Endothelial cell of umbilical vein (primary cell): ENCODE data around the gene BST2. TPM values are rescaled to one million over a fixed set of nuclear protein-coding genes. Genes with fewer than 3 reads are reported as not detected.

Experiments used
- BruUV-seq: library from RNA; stranded (reverse); fragments of 400-500 nt; replicated peaks from 2 replicates; lab custom pipeline; 2021; lab: Mats Ljungman, UMichigan
- CTCF ChIA-PET: fragments of 300-600, 350-600 bp; sonication (Branson Sonifier 250); formaldehyde crosslinking; loops from one replicate; lab custom pipeline; 2021; ENCODE audit warnings: antibody characterized with exemption, inconsistent platforms; lab: Charles Lee
- POLR2A ChIA-PET: fragments of 300-600, 350-600 bp; sonication (Branson Sonifier 250); formaldehyde crosslinking; loops from one replicate; lab custom pipeline; 2021; ENCODE audit warnings: antibody characterized with exemption, inconsistent platforms; lab: Charles Lee
- DNase-seq: peaks from one replicate; pipeline ENCODE4 v3.0.0-alpha.2; 2011; ENCODE audit warnings: low read depth, low spot score
- FAIRE-seq: peaks from 2 replicates; lab custom pipeline; 2011; peaks lifted over from hg19 to GRCh38; lab: Jason Lieb, UNC
- H2AFZ ChIP-seq: 2 replicates; pipeline ENCODE4 v1.6.0; 2012; ENCODE audit warnings: low read depth, low read length, control low read depth, inconsistent platforms
- H3K27ac ChIP-seq: 2 replicates; pipeline ENCODE4 v1.5.1; 2011; ENCODE audit warnings: low read depth, mild to moderate bottlenecking, control low read depth, low read length, moderate library complexity; ENCODE audit not compliant: insufficient read depth
- H3K27me3 ChIP-seq, 2 experiments: 2 replicates each; pipeline versions ENCODE4 v1.6.0 to v1.6.1; 2011; ENCODE audit warnings: low read length in 2 of 2, mixed read lengths in 1 of 2; ENCODE audit not compliant: control insufficient read depth in 2 of 2, insufficient read depth in 2 of 2
- H3K36me3 ChIP-seq, 2 experiments: 2 replicates in 1 of 2; 3 replicates in 1 of 2; pipeline ENCODE4 v1.5.1; 2011; ENCODE audit warnings: low read length in 2 of 2, mild to moderate bottlenecking in 1 of 2, moderate library complexity in 1 of 2; ENCODE audit not compliant: control insufficient read depth in 2 of 2, insufficient read depth in 2 of 2; ENCODE audit errors: extremely low read depth in 1 of 2
- H3K4me1 ChIP-seq: 3 replicates; pipeline ENCODE4 v1.5.1; 2011; ENCODE audit warnings: mild to moderate bottlenecking, low read length; ENCODE audit not compliant: control insufficient read depth, insufficient read depth; ENCODE audit errors: extremely low read depth
- H3K4me2 ChIP-seq: 2 replicates; pipeline ENCODE4 v1.6.1; 2011; ENCODE audit warnings: low read length, control low read depth, mixed read lengths; ENCODE audit not compliant: insufficient read depth
- H3K4me3 ChIP-seq, 3 experiments: fragments of 200-600 bp in 1 of 3; sonication (generic), shearing (Covaris generic) in 1 of 3; replicated peaks in 1 of 3; 2 replicates each; pipeline ENCODE4 v1.5.1; 2011 to 2016; ENCODE audit warnings: control low read depth in 3 of 3, low read length in 3 of 3, mild to moderate bottlenecking in 2 of 3, inconsistent platforms in 1 of 3, low read depth in 1 of 3, moderate library complexity in 1 of 3; ENCODE audit not compliant: insufficient read depth in 1 of 3
- H3K79me2 ChIP-seq: 2 replicates; pipeline ENCODE4 v1.6.0; 2012; ENCODE audit warnings: low read length, inconsistent platforms; ENCODE audit not compliant: control insufficient read depth, insufficient read depth
- H3K9ac ChIP-seq: replicated peaks from 2 replicates; pipeline ENCODE3; 2011; ENCODE audit warnings: low read length, control low read depth; ENCODE audit not compliant: insufficient read depth; ENCODE audit errors: extremely low read depth
- H3K9me1 ChIP-seq: replicated peaks from 3 replicates; pipeline ENCODE4 v1.6.0; 2011; ENCODE audit warnings: mild to moderate bottlenecking, low read length; ENCODE audit not compliant: control insufficient read depth, insufficient read depth; ENCODE audit errors: extremely low read depth
- H3K9me3 ChIP-seq: replicated peaks from 2 replicates; pipeline ENCODE4 v1.5.1; 2012; ENCODE audit warnings: low read length, inconsistent platforms; ENCODE audit not compliant: control insufficient read depth, insufficient read depth
- H4K20me1 ChIP-seq: replicated peaks from 2 replicates; pipeline ENCODE3; 2011; ENCODE audit warnings: mild to moderate bottlenecking, low read length; ENCODE audit not compliant: control insufficient read depth, insufficient read depth; ENCODE audit errors: extremely low read depth
- EZH2 ChIP-seq: IDR thresholded peaks from 2 replicates; pipeline ENCODE4 v1.6.1; 2012; ENCODE audit warnings: borderline replicate concordance, low read depth, mild to moderate bottlenecking, moderate library complexity, low read length, inconsistent platforms; ENCODE audit not compliant: severe bottlenecking
- POLR2A ChIP-seq: IDR thresholded peaks from 2 replicates; pipeline ENCODE4 v1.6.1; 2012; ENCODE audit warnings: low read depth, mild to moderate bottlenecking, control low read depth, low read length
- dilution Hi-C: fragments of 300-500 bp; cut with MboI; formaldehyde crosslinking; loops from one replicate; pipeline ENCODE4 v1.15.0; 2019; ENCODE audit warnings: low sequenced_read_pairs; ENCODE audit not compliant: extremely low pct_ligation_motif_present
- intact Hi-C: fragments of 100-400 bp; cut with micrococcal nuclease; formaldehyde crosslinking; loops from one replicate; pipeline ENCODE4 v1.10.0; 2022
- polyA plus RNA-seq, 4 experiments: library from polyadenylated mRNA; depleted of rRNA in 3 of 4; stranded (reverse) in 3 of 4; unstranded in 1 of 4; fragments of >200 nt; gene quantifications; 2 replicates each; pipeline versions ENCODE4 v1.2.1 to v1.2.3, GENCODE V29; 2011 to 2012; ENCODE audit warnings: missing spikeins in 1 of 4
- total RNA-seq: library from RNA; stranded (reverse); gene quantifications from 2 replicates; pipeline ENCODE4 v1.2.3, GENCODE V29; 2021
- TF ChIP-seq, protein P1 (sequence below), 2 donors: IDR thresholded peaks; 1 replicate in 1 of 2; 2 replicates in 1 of 2; pipeline ENCODE4 v1.5.1; 2011; ENCODE audit warnings: low read length in 2 of 2, mild to moderate bottlenecking in 2 of 2, moderate library complexity in 2 of 2, control low read depth in 1 of 2, inconsistent platforms in 1 of 2, low read depth in 1 of 2; ENCODE audit not compliant: insufficient read depth in 1 of 2; ENCODE audit errors: extremely low read depth in 1 of 2

The BST2 gene
- total and polyA plus RNA-seq, 2 donors (not counting 3 experiments of a cell fraction or from before 2014, with no cell fraction given) = 21.2 to 146 TPM

DNA sequence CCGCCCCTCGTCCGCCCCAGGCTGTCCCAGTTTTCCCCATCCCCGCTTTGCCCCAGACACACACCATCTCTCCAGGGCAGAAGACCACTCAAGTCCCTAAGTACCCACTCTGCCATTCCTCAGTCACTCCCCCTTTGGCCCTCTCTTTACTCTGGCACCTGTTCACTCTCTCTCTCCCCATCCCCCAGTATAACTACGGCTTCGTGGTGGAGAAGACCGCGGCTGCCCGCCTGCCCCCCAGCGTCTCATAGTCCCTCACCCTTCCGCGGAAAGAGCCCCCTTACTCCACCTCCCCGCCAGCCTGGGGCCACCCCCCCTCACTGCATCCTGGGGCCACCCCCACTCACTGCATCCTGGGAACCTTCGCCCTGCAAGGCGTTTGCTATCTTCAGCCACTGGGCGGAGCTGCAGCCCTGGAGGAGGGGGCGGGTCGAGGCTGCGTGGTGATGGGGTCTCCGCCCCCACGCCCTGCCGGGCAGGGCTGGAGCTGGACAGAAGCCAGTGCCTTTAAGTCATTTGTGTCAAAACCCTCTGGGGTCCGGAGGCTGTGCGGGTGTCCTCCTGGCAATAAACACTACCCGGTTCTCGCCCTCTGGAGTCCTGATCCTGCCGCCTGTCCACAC lies 19.4 kb upstream of the BST2 start:
- CTCF ChIA-PET = interaction anchor here (0.9 to 1.6 kb wide), 4 partner anchors 13 to 34 kb away, joined by 3 to 7 read pairs (median 4); partner anchors contain the start of gene TMEM221
- TF ChIP-seq POLR2A = no peak
- TF ChIP-seq, protein P1, sequence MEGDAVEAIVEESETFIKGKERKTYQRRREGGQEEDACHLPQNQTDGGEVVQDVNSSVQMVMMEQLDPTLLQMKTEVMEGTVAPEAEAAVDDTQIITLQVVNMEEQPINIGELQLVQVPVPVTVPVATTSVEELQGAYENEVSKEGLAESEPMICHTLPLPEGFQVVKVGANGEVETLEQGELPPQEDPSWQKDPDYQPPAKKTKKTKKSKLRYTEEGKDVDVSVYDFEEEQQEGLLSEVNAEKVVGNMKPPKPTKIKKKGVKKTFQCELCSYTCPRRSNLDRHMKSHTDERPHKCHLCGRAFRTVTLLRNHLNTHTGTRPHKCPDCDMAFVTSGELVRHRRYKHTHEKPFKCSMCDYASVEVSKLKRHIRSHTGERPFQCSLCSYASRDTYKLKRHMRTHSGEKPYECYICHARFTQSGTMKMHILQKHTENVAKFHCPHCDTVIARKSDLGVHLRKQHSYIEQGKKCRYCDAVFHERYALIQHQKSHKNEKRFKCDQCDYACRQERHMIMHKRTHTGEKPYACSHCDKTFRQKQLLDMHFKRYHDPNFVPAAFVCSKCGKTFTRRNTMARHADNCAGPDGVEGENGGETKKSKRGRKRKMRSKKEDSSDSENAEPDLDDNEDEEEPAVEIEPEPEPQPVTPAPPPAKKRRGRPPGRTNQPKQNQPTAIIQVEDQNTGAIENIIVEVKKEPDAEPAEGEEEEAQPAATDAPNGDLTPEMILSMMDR (IDR thresholded peaks at IDR 0.05; ENCODE audit: extremely low read depth in 1 of 2, insufficient read depth in 1 of 2, low read depth in 1 of 2, low read length in 2 of 2) = peak; percentile 42 to 57
- dilution Hi-C loops (no loop called here), intact Hi-C loops (no loop called here)
- Histone ChIP-seq H3K9me3 (no peaks in the 10 kb centered on the region), H3K4me1 (peaks cover 5% of the 10 kb centered on the region), H3K9me1 (no peaks in the 10 kb centered on the region), H2AFZ (no peak overlapping the region), H3K4me2 (no peak overlapping the region), H3K4me3 (no peak overlapping the region), H3K27ac (no peak overlapping the region), H3K79me2 (no peaks in the 10 kb centered on the region), H3K27me3 (no peaks in the 10 kb centered on the region), H3K9ac (no peak overlapping the region), H4K20me1 (no peaks in the 10 kb centered on the region), H3K36me3 (no peaks in the 10 kb centered on the region)
- DNase-seq = peak; percentile 48
- peak; percentile 55 for FAIRE-seq
- BruUV-seq = no TSS peak
- POLR2A ChIA-PET = no interaction called here

DNA sequence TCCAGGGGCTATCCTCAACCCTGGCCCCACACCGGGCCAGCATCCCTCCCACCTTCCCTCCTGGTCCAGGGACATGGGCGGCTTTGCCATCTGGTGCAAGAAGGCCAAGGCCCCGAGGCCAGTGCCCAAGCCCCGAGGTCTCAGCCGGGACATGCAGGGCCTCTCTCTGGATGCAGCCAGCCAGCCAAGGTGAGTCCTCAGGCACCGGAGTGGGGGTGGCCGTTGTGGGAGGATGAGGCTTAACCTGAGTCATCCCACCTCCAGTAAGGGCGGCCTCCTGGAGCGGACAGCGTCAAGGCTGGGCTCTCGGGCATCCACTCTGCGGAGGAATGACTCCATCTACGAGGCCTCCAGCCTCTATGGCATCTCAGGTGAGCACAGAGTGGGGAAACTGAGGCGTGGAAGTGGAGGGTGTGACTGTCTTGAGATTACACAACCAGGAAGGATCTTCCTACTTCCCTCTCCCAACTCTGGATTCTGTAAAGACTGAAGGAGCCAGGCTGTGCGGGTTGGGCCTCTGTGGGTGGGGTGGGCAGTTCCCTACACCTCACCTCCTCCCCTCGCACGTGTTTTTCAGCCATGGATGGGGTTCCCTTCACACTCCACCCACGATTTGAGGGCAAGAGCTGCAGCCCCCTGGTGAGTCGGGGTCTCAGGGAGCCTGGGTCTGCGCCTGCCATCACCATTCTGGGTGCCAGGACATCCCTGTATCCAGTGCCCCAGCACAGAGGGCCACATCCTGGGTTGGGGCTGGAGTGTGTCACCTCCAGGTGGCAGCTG lies 18.2 kb upstream of the BST2 start:
- no peak for FAIRE-seq
- no TSS peak for BruUV-seq
- TF ChIP-seq EZH2 = no peak

More for the DNA sequence above, 18.2 kb upstream of the BST2 start:
- Histone ChIP-seq H4K20me1 (no peaks in the 10 kb centered on the region), H3K4me3 (no peak overlapping the region), H3K36me3 (no peaks in the 10 kb centered on the region), H3K9me1 (no peaks in the 10 kb centered on the region), H2AFZ (no peak overlapping the region), H3K9ac (no peak overlapping the region), H3K4me2 (no peak overlapping the region), H3K79me2 (no peaks in the 10 kb centered on the region), H3K27ac (no peak overlapping the region), H3K4me1 (peaks cover 14% of the 10 kb centered on the region), H3K27me3 (no peaks in the 10 kb centered on the region), H3K9me3 (no peaks in the 10 kb centered on the region)
- intact Hi-C loops = no loop called here
- POLR2A ChIA-PET = interaction anchor here (0.6 kb wide), 1 partner anchor 99 kb away, joined by 3 read pairs; no protein-coding TSS in a partner anchor
- CTCF ChIA-PET = interaction anchor here (0.6 to 1.6 kb wide), 3 partner anchors 18 to 60 kb away, joined by 3 read pairs; no protein-coding TSS in a partner anchor
- DNase-seq = no peak
- dilution Hi-C loops = no loop called here
